KOPT-K1 (cell line): ENCODE results near the gene PLEKHJ1.
"Not testable (repeated sequence)": the region's sequence is repeated elsewhere in the genome, so short reads cannot be mapped to it uniquely, and the experiment has no call there.

Experiments used
- H3K27ac ChIP-seq: fragments of 200-600 bp; sonication (generic); 2 replicates; pipeline ENCODE4 v1.5.1; 2016; ENCODE audit warnings: antibody characterized with exemption, mild to moderate bottlenecking, low read depth, low read length; ENCODE audit not compliant: poor library complexity, severe bottlenecking
- H3K36me3 ChIP-seq: fragments of 200-600 bp; sonication (generic); 2 replicates; pipeline ENCODE4 v1.5.1; 2017; ENCODE audit warnings: antibody characterized with exemption, mild to moderate bottlenecking, low read length, moderate library complexity; ENCODE audit not compliant: insufficient read depth
- H3K9me3 ChIP-seq: fragments of 200-600 bp; sonication (generic); 2 replicates; pipeline ENCODE4 v1.5.1; 2017; ENCODE audit warnings: antibody characterized with exemption, low read length, mild to moderate bottlenecking; ENCODE audit not compliant: insufficient read depth, poor library complexity, severe bottlenecking

PLEKHJ1 gene

GRCh38 chr19:2210987-2211740 is 25.0 kb downstream of the PLEKHJ1 start:
- Histone ChIP-seq H3K9me3 (no peaks in the 10 kb centered on the region), H3K27ac (no peak overlapping the region), H3K36me3 (peaks cover 100% of the 10 kb centered on the region)

- Histone ChIP-seq H3K36me3 (peaks cover 100% of the 10 kb centered on the region), H3K27ac (no peak overlapping the region)
These were observed 25.9 kb downstream of the PLEKHJ1 start for GRCh38 chr19:2210206-2210605.

GRCh38 chr19:2209408-2209807 is 26.7 kb downstream of the PLEKHJ1 start:
- peaks cover 98% of the 10 kb centered on the region for H3K36me3 ChIP-seq
- H3K27ac ChIP-seq = no peak overlapping the region
- no peaks in the 10 kb centered on the region for H3K9me3 ChIP-seq

More at GRCh38 chr19:2210206-2210605, 25.9 kb downstream of the PLEKHJ1 start:
- H3K9me3 ChIP-seq = no peaks in the 10 kb centered on the region

GRCh38 chr19:2208975-2209374 is 27.2 kb downstream of the PLEKHJ1 start:
- Histone ChIP-seq H3K36me3 (peaks cover 98% of the 10 kb centered on the region), H3K27ac (no peak overlapping the region), H3K9me3 (no peaks in the 10 kb centered on the region)

- H3K27ac ChIP-seq = no peak overlapping the region
- H3K9me3 ChIP-seq = no peaks in the 10 kb centered on the region
- peaks cover 98% of the 10 kb centered on the region for H3K36me3 ChIP-seq
These were observed 27.9 kb downstream of the PLEKHJ1 start for GRCh38 chr19:2207991-2208860.

- Histone ChIP-seq H3K27ac (no peak overlapping the region), H3K36me3 (peaks cover 97% of the 10 kb centered on the region), H3K9me3 (no peaks in the 10 kb centered on the region)
These were observed 29.1 kb downstream of the PLEKHJ1 start for GRCh38 chr19:2207008-2207407.

GRCh38 chr19:2202366-2202765 is 33.8 kb downstream of the PLEKHJ1 start:
- H3K36me3 ChIP-seq = peaks cover 92% of the 10 kb centered on the region
- H3K27ac ChIP-seq = no peak overlapping the region
- no peaks in the 10 kb centered on the region for H3K9me3 ChIP-seq

- Histone ChIP-seq H3K27ac (no peak overlapping the region), H3K9me3 (no peaks in the 10 kb centered on the region), H3K36me3 (peaks cover 92% of the 10 kb centered on the region)
These were observed 34.5 kb downstream of the PLEKHJ1 start for GRCh38 chr19:2201473-2202148.

- H3K36me3 ChIP-seq = peaks cover 93% of the 10 kb centered on the region
- not testable (repeated sequence) for H3K27ac ChIP-seq, H3K9me3 ChIP-seq
These were observed 35.4 kb downstream of the PLEKHJ1 start for GRCh38 chr19:2200624-2201294.

- Histone ChIP-seq H3K36me3 (peaks cover 93% of the 10 kb centered on the region), H3K27ac (no peak overlapping the region), H3K9me3 (no peaks in the 10 kb centered on the region)
These were observed 36.1 kb downstream of the PLEKHJ1 start for GRCh38 chr19:2199861-2200623.

DNA sequence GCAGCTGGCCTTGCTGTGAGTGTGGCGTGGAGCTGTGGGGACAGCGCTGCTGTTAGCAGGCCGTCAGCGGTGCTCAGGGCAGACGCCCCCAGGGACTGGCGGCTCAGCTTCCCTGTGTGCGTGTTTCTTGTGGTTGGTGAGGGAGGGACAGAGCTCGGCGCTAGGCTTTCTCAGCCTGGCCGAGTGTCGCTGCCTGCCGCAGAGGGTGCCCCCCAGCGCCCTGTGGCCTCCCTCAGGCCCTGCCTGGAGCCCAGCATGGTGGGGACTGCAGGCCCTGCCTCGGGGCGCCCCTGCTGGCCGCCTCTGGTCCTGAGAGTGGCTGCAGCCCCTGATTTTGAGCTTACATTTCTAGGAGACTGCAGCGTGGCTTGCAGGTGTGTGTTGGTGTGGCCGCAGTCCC is 36.9 kb downstream of the PLEKHJ1 start:
- peaks cover 95% of the 10 kb centered on the region for H3K36me3 ChIP-seq
- H3K9me3 ChIP-seq = no peaks in the 10 kb centered on the region
- no peak overlapping the region for H3K27ac ChIP-seq

GRCh38 chr19:2198317-2198716 is 37.8 kb downstream of the PLEKHJ1 start:
- peaks cover 94% of the 10 kb centered on the region for H3K36me3 ChIP-seq
- no peaks in the 10 kb centered on the region for H3K9me3 ChIP-seq
- H3K27ac ChIP-seq = no peak overlapping the region

DNA sequence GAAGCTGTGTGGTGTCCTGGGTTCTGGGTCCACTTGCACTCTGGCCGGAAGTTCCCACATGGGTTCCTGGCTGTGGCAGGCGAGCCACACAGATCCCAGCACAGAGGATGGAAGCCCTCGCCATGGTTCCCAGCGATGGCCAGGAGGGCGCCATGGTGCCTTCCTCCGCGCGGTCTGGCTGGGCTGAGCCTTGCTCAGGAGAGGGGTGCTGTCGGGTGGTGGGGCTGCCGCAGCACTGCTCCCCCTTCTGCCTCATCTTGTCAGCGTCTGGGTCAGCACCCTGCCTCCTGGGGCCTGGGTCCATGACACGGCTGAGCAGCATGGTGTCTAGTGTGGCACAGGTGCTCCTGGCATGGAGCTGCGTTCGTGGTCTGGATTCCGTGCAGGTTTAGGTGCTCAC is 38.9 kb downstream of the PLEKHJ1 start:
- Histone ChIP-seq H3K9me3 (no peaks in the 10 kb centered on the region), H3K27ac (no peak overlapping the region), H3K36me3 (peaks cover 95% of the 10 kb centered on the region)

- no peak overlapping the region for H3K27ac ChIP-seq
- no peaks in the 10 kb centered on the region for H3K9me3 ChIP-seq
- H3K36me3 ChIP-seq = peaks cover 96% of the 10 kb centered on the region
These were observed 40.2 kb downstream of the PLEKHJ1 start for GRCh38 chr19:2195914-2196313.
